Activated T-cell treated with anti-CD3 and anti-CD28 coated beads, Interleukin-2, amount 50 U/mL, for 1 hour (primary cell): ENCODE data around the gene SURF6.
"Not testable (repeated sequence)": the region's sequence is repeated elsewhere in the genome, so short reads cannot be mapped to it uniquely, and the experiment has no call there.

Source experiments
- DNase-seq: peaks from one replicate; pipeline ENCODE4 v3.0.0-alpha.2; 2020

The SURF6 gene

GRCh38 chr9:133346021-133346785 lies 10.2 kb upstream of the SURF6 start:
- DNase-seq: no peak

DNA sequence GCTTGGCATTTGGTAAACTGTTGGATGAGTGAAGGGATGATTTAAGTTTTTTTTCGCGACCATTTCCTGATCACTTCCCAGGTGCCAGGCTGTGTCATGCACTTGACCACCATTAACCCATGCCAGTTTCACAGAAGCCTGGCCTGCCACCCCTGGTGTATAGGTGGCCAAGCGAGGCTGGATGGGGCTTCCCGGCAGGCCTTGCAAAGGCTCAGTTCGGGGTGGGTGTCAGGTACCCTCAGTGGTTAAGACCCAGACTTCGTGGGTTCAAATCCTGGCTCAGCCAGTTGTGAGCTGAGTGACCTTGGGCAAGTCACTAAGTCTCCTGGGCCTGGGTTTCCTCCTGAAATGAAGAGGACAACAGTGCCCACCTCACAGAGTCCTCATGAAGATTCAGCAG lies 9.6 kb upstream of the SURF6 start:
- DNase-seq: no peak

GRCh38 chr9:133344979-133345378 lies 9.0 kb upstream of the SURF6 start:
- DNase-seq: no peak

DNA sequence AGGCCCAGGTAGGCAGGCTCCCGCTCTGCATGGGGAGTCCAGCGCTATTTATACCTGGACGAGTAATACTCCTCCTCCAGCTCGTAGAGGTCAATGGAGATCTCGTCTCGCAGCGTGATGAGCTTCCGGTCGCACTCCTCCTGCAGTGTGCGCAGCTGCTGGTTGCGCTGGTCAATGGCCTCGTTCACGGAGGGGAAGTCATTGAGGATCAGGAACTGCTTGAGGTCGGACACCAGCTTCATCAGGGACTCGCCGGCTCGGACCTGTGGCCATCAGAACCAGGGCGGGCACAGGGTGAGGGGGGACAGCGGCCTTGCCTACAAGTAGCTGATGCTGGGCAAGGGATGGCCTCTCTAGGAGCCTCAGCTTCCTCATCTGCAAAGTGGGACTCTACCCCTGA lies 8.1 kb upstream of the SURF6 start:
- DNase-seq: no peak

GRCh38 chr9:133342570-133342969 lies 6.6 kb upstream of the SURF6 start:
- no peak for DNase-seq

DNA sequence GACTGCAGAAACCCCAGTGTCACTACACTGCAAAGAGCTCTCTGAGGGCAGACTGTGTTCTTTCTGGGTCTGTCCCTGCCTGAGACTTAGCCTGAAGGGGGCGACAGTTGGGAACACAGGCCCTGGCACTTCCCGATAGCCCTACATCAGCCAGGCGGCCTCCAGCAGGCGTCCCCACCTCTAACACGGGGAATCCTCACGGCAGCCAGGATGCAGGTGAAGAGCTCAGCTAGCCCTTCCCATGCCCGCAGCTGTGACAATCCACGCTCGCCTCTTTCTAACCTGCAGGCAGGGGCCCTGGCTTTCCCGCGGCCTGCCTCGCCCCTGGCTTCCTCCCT lies 6.0 kb upstream of the SURF6 start:
- DNase-seq: no peak

- DNase-seq: no peak
These were observed 5.5 kb upstream of the SURF6 start for GRCh38 chr9:133341369-133342068.

DNA sequence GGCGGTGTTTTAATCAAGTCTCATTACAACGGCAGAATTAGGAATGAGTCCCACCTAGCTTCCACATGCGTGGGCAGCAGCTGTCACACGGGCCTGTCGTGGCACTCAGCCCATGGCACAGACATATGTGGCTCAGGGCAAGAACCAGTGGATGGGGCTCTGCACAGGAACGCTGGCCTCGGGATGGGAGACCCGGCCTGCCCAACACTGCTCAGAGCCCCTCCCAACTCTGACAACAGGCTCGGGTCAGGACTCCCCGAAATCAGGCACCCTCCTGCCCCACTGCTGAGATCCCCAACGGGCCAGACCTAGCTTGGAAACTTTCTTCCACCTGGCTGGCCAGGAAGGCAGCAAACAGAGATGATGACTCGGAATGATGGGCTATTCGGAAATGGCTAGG lies 4.9 kb upstream of the SURF6 start:
- no peak for DNase-seq

DNA sequence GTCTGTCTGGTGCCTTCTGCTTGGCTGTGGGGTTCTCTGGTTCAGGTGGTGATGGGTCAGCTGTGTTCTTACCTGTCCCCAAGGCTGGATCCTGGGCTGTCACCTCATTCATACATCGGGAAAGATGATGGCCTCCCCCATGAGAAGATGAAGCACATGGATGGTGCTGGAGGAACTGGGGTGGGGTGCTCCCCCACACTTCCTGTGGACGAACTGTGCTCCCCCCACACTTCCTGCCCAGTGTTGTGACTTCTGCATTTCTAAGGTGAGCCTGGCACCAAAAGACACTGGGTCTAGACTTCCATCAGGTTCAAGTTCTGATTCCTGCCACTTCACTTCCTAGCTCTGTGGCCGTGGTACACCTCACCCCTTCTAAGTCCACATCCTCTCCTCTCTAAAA lies 4.3 kb upstream of the SURF6 start:
- no peak for DNase-seq

DNA sequence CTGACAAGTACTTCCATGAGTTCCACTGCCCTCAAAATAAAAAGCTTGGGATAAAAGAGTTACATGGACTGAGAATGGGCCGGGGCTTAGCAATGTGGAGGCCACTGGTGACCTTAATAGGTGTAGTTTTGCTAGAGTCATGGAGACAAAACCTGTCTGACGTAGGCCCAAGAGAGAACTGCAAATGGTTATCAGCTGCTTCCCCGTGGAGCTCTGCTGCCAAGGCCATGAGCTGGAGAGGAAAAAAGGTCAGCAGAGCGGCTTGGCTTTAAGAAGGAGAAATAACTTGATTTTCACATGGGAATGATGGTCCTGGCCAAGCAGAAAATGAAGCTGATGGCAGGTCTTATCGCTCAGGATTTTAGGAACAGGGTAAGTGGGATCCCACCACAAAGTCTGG lies 3.7 kb upstream of the SURF6 start:
- DNase-seq: no peak

- not testable (repeated sequence) for DNase-seq
These were observed 1.1 kb downstream of the SURF6 start for GRCh38 chr9:133334888-133335287.

GRCh38 chr9:133334161-133334560 lies 1.8 kb downstream of the SURF6 start:
- no peak for DNase-seq

- DNase-seq: no peak
These were observed 2.4 kb downstream of the SURF6 start for GRCh38 chr9:133333566-133333965.

GRCh38 chr9:133333011-133333410 lies 3.0 kb downstream of the SURF6 start:
- no peak for DNase-seq

- DNase-seq: no peak
These were observed 3.6 kb downstream of the SURF6 start for GRCh38 chr9:133332381-133332730.

DNA sequence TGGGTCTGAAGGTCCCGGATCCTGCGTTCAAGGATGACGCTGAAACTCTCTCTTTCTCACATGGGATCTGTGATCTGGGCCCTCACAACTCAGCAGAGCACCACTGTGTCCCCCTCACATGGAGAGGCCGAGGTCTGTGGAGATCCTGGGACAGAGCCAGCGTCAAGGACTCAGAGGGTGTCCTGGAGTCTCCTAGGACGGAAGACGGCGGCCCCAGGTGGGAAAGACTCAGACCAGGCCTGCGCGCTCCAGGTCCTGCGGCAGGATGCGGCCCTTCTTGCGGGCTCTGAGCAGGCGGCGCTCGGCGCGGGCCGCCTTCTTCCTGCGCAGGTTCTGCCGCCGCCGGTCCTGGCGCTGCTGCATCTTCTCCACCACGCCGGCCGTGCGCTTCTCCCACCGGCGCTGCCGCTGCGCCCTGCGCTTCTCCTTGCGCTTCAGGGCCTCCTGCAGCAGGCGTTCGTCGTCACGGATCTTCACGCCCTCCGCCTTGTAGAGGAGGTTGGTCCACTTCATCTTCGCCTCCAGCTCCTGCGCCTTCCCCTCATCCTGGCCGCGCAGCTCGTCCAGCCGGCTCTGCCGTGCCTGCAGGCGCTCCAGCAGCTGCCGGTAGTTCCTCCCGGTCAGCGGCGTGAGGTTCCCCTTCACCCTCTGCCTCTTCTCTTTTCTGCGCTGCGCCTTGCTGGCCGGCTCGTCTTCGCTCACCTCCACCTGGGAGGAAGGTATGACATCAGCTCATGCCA lies 4.2 kb downstream of the SURF6 start:
- DNase-seq: no peak

- DNase-seq: no peak
These were observed 4.8 kb downstream of the SURF6 start for GRCh38 chr9:133331221-133331620.

DNA sequence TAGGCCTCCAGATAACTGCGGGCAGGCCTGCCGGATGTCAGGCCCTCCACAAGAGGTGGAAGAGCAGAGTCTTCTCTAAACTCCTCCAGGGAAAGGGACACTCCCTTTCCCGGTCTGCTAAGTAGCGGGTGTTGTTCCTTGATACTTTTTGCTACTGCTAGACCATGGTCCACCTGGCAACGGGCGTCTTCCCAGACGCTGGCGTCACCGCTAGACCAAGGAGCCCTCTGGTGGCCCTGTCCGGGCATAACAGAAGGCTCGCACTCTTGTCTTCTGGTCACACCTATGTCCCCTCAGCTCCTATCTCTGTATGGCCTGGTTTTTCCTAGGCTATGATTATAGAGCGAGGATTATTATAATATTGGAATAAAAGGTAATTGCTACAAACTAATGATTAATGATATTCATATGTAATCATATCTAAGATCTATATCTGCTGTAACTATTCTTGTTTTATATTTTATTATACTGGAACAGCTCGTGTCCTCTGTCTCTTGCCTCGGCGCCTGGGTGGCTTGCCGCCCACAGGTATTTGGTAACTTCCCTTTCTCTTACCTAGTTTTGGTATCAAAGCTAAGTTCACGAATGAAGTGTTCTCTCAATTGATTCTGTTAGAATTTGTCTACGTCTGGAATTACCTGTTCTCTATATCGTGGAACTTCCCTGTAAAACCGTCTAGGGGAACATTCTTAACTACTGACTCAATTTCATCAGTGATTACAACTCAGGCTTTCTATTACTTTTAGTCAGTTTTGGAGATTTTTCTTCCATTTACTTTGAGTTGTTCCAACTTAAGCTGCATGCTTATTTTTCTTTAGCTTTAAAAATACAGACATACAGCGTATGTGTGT lies 6.5 kb downstream of the SURF6 start:
- DNase-seq: not testable (repeated sequence)

GRCh38 chr9:133327834-133328484 lies 8.0 kb downstream of the SURF6 start:
- DNase-seq: no peak

GRCh38 chr9:133327021-133327420 lies 9.0 kb downstream of the SURF6 start:
- DNase-seq: not testable (repeated sequence)

GRCh38 chr9:133323991-133324703 lies 11.8 kb downstream of the SURF6 start:
- DNase-seq: no peak

DNA sequence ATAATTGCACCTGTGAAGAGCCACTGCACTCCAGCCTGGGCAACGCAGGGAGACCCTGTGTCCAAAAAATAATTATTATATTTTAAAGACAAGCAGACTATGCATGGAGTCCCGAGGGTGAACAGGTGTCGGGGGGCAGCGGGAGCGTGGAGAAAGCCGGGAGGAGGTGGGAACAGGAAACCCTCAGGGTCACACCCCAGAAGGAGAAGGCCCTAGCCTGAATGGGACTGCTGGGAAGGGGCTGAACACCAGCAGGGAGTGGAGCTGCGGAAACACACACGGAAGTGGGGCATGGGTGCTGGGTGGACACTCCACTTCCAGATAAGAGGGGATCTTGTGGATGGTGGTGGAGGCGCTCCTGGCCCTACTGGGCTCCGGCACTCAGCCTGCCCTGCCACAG lies 12.8 kb downstream of the SURF6 start:
- DNase-seq: no peak
